Activated CD8-positive, alpha-beta memory T cell treated with anti-CD3 and anti-CD28 coated beads for 1 hour (primary cell): Measurements from ENCODE around the gene PRKG1.

ENCODE experiments used
- DNase-seq, 2 donors: peaks; one replicate each; pipeline ENCODE4 v3.0.0-alpha.2; 2020; ENCODE audit warnings: low read depth in 1 of 2; ENCODE audit errors: extremely low read depth in 1 of 2

PRKG1 gene

GRCh38 chr10:51471271-51471670 lies 397.0 kb downstream of the PRKG1 start:
- no peak for DNase-seq

GRCh38 chr10:51472154-51472553 lies 397.9 kb downstream of the PRKG1 start:
- no peak for DNase-seq

GRCh38 chr10:51479711-51480110 lies 405.4 kb downstream of the PRKG1 start:
- no peak for DNase-seq

GRCh38 chr10:51485668-51486067 lies 411.4 kb downstream of the PRKG1 start:
- no peak for DNase-seq

- no peak for DNase-seq
Observed at GRCh38 chr10:51487576-51487975, 413.3 kb downstream of the PRKG1 start.

- DNase-seq = no peak
Observed at GRCh38 chr10:51488766-51489408, 414.6 kb downstream of the PRKG1 start.

GRCh38 chr10:51498424-51498823 lies 424.1 kb downstream of the PRKG1 start:
- DNase-seq = no peak

GRCh38 chr10:51501396-51501795 lies 427.1 kb downstream of the PRKG1 start:
- no peak for DNase-seq

GRCh38 chr10:51502124-51502523 lies 427.8 kb downstream of the PRKG1 start:
- no peak for DNase-seq

- no peak for DNase-seq
Observed at GRCh38 chr10:51503378-51503777, 429.1 kb downstream of the PRKG1 start.

- no peak for DNase-seq
Observed at GRCh38 chr10:51507476-51507875, 433.2 kb downstream of the PRKG1 start.

GRCh38 chr10:51508156-51508555 lies 433.9 kb downstream of the PRKG1 start:
- DNase-seq = no peak

- DNase-seq = no peak
Observed at GRCh38 chr10:51510231-51510630, 435.9 kb downstream of the PRKG1 start.

- DNase-seq = no peak
Observed at GRCh38 chr10:51521605-51522004, 447.3 kb downstream of the PRKG1 start.

- no peak for DNase-seq
Observed at GRCh38 chr10:51522858-51523257, 448.6 kb downstream of the PRKG1 start.

- DNase-seq = no peak
Observed at GRCh38 chr10:51523440-51523839, 449.2 kb downstream of the PRKG1 start.

GRCh38 chr10:51524041-51524440 lies 449.8 kb downstream of the PRKG1 start:
- no peak for DNase-seq

- no peak for DNase-seq
Observed at GRCh38 chr10:51527522-51528219, 453.4 kb downstream of the PRKG1 start.

GRCh38 chr10:51528527-51528926 lies 454.2 kb downstream of the PRKG1 start:
- DNase-seq = no peak

- no peak for DNase-seq
Observed at GRCh38 chr10:51530541-51530940, 456.3 kb downstream of the PRKG1 start.

GRCh38 chr10:51532044-51532443 lies 457.8 kb downstream of the PRKG1 start:
- no peak for DNase-seq

GRCh38 chr10:51542853-51543252 lies 468.6 kb downstream of the PRKG1 start:
- no peak for DNase-seq

GRCh38 chr10:51544933-51545332 lies 470.6 kb downstream of the PRKG1 start:
- no peak for DNase-seq
